SK-N-SH (cell line): Measurements from ENCODE around the gene OBSL1. TPM values are rescaled to one million over a fixed set of nuclear protein-coding genes. Genes with fewer than 3 reads are reported as not detected.
A peak's percentile ranks its signal among the peaks of the same experiment; 100 is the strongest.

ENCODE experiments used
- CTCF ChIA-PET: fragments of 300-600, 350-600 bp; formaldehyde crosslinking; extraction: SDS; loops from one replicate; lab custom pipeline; 2021; lab: Yijun Ruan, JAX
- POLR2A ChIA-PET: fragments of 350-600 bp; sonication (Branson Sonifier 250); formaldehyde crosslinking; extraction: SDS; loops from one replicate; lab custom pipeline; 2020; ENCODE audit warnings: antibody characterized with exemption, inconsistent platforms; lab: Yijun Ruan, JAX
- DNase-seq: peaks from one replicate; pipeline ENCODE4 v3.0.0; 2012
- H2AFZ ChIP-seq: fragments of 200-600 bp; sonication (generic); 2 replicates; pipeline ENCODE4 v1.8.1; 2016; ENCODE audit warnings: antibody characterized with exemption, mild to moderate bottlenecking, low read depth
- H3F3A ChIP-seq: fragments of 200-600 bp; sonication (generic); replicated peaks from 2 replicates; pipeline ENCODE3; 2016; ENCODE audit warnings: antibody characterized with exemption, mild to moderate bottlenecking; ENCODE audit not compliant: insufficient read depth
- H3K27ac ChIP-seq, 2 experiments: fragments of 200-500 bp in 1 of 2; fragments of 200-600 bp in 1 of 2; sonication (Bioruptor generic) in 1 of 2; sonication (generic), shearing (Covaris generic) in 1 of 2; 2 replicates each; pipeline versions ENCODE4 v1.5.1 to v1.6.1; 2014 to 2016; ENCODE audit warnings: low read depth in 2 of 2, inconsistent platforms in 1 of 2, low read length in 1 of 2, mild to moderate bottlenecking in 1 of 2, mixed read lengths in 1 of 2
- H3K27me3 ChIP-seq: fragments of 200-600 bp; sonication (generic), shearing (Covaris generic); 2 replicates; pipeline ENCODE4 v1.6.1; 2016; ENCODE audit warnings: mixed run types; ENCODE audit not compliant: insufficient read depth
- H3K36me3 ChIP-seq, 2 experiments: fragments of 200-500 bp in 1 of 2; fragments of 200-600 bp in 1 of 2; sonication (Bioruptor generic) in 1 of 2; sonication (generic) in 1 of 2; replicated peaks in 1 of 2; 2 replicates each; pipeline versions ENCODE3 to v1.5.1; 2014 to 2016; ENCODE audit warnings: low read length in 1 of 2, mild to moderate bottlenecking in 1 of 2; ENCODE audit not compliant: insufficient read depth in 2 of 2, control insufficient read depth in 1 of 2
- H3K4me1 ChIP-seq, 2 experiments: fragments of 200-500 bp in 1 of 2; fragments of 200-600 bp in 1 of 2; sonication (Bioruptor generic) in 1 of 2; sonication (generic), shearing (Covaris generic) in 1 of 2; 2 replicates each; pipeline versions ENCODE4 v1.5.1 to v1.6.1; 2014 to 2016; ENCODE audit warnings: low read depth in 1 of 2, low read length in 1 of 2, mixed run types in 1 of 2; ENCODE audit not compliant: insufficient read depth in 2 of 2, control insufficient read depth in 1 of 2
- H3K4me2 ChIP-seq: fragments of 200-600 bp; sonication (generic), shearing (Covaris generic); 2 replicates; pipeline ENCODE4 v1.6.1; 2017; ENCODE audit warnings: mixed run types
- H3K4me3 ChIP-seq, 2 experiments: fragments of 200-500 bp in 1 of 2; fragments of 200-600 bp in 1 of 2; sonication (Bioruptor generic) in 1 of 2; sonication (generic), shearing (Covaris generic) in 1 of 2; 2 replicates each; pipeline versions ENCODE4 v1.5.1 to v1.8.1; 2014 to 2016; ENCODE audit warnings: low read depth in 2 of 2, inconsistent platforms in 1 of 2, low read length in 1 of 2, mild to moderate bottlenecking in 1 of 2, mixed read lengths in 1 of 2, moderate library complexity in 1 of 2
- H3K79me2 ChIP-seq: fragments of 200-600 bp; sonication (generic); 2 replicates; pipeline ENCODE4 v1.8.1; 2017; ENCODE audit warnings: mild to moderate bottlenecking; ENCODE audit not compliant: insufficient read depth
- H3K9ac ChIP-seq: fragments of 200-600 bp; sonication (generic); 2 replicates; pipeline ENCODE4 v1.6.1; 2017; ENCODE audit warnings: mixed run types
- H3K9me2 ChIP-seq: fragments of 200-600 bp; sonication (generic); 2 replicates; pipeline ENCODE4 v1.6.1; 2017; ENCODE audit warnings: mixed run types
- H3K9me3 ChIP-seq: fragments of 200-600 bp; sonication (generic); 2 replicates; pipeline ENCODE4 v1.6.1; 2017; ENCODE audit warnings: mixed run types, mild to moderate bottlenecking, moderate library complexity
- H4K20me1 ChIP-seq: fragments of 200-600 bp; sonication (generic); 2 replicates; pipeline ENCODE4 v1.6.1; 2017; ENCODE audit warnings: mild to moderate bottlenecking, mixed run types; ENCODE audit not compliant: insufficient read depth
- EP300 ChIP-seq, 2 experiments: IDR thresholded peaks; 2 replicates each; pipeline versions ENCODE4 v1.4.0 to v1.6.1; 2012; ENCODE audit warnings: borderline replicate concordance in 1 of 2, low read depth in 1 of 2, low read length in 1 of 2
- EZH2phosphoT487 ChIP-seq: fragments of 200-600 bp; sonication (generic); IDR thresholded peaks from 2 replicates; pipeline ENCODE4 v1.6.1; 2017; ENCODE audit warnings: low read depth, mixed run types, mild to moderate bottlenecking, antibody characterized with exemption, moderate library complexity, borderline replicate concordance
- FOXM1 ChIP-seq: IDR thresholded peaks from 2 replicates; pipeline ENCODE4 v1.4.0; 2012; ENCODE audit warnings: low read depth, mild to moderate bottlenecking
- GABPA ChIP-seq: IDR thresholded peaks from 2 replicates; pipeline ENCODE4 v1.4.0; 2012; ENCODE audit warnings: low read depth, mild to moderate bottlenecking
- JUND ChIP-seq: IDR thresholded peaks from 2 replicates; pipeline ENCODE4 v1.4.0; 2012
- MAX ChIP-seq: IDR thresholded peaks from 2 replicates; pipeline ENCODE4 v1.4.0; 2012; ENCODE audit warnings: low read depth
- NFIC ChIP-seq: IDR thresholded peaks from 2 replicates; pipeline ENCODE4 v1.4.0; 2012; ENCODE audit warnings: borderline replicate concordance
- NRF1 ChIP-seq: IDR thresholded peaks from 2 replicates; pipeline ENCODE4 v1.6.1; 2012; ENCODE audit warnings: low read depth, mild to moderate bottlenecking, low read length
- REST ChIP-seq: IDR thresholded peaks from 2 replicates; pipeline ENCODE4 v1.6.1; 2012; ENCODE audit warnings: mild to moderate bottlenecking, low read depth, low read length, moderate library complexity
- RFX5 ChIP-seq: IDR thresholded peaks from 2 replicates; pipeline ENCODE4 v1.6.1; 2012; ENCODE audit warnings: mild to moderate bottlenecking, improper control_type of control experiment, low read length
- RXRA ChIP-seq: IDR thresholded peaks from 2 replicates; pipeline ENCODE4 v1.4.0; 2012; ENCODE audit warnings: low read depth, mild to moderate bottlenecking, borderline replicate concordance
- SMC3 ChIP-seq: IDR thresholded peaks from 2 replicates; pipeline ENCODE4 v1.6.1; 2012; ENCODE audit warnings: low read depth, low read length, improper control_type of control experiment
- TAF1 ChIP-seq: IDR thresholded peaks from 2 replicates; pipeline ENCODE4 v1.6.1; 2012; ENCODE audit warnings: low read depth, mild to moderate bottlenecking, low read length, moderate library complexity, borderline replicate concordance
- TEAD4 ChIP-seq: IDR thresholded peaks from 2 replicates; pipeline ENCODE4 v1.4.0; 2012; ENCODE audit warnings: mild to moderate bottlenecking, borderline replicate concordance; ENCODE audit not compliant: insufficient read depth
- USF2 ChIP-seq: fragments of 150-350 bp; IDR thresholded peaks from 2 replicates; pipeline ENCODE4 v1.6.1; 2017; ENCODE audit warnings: antibody characterized with exemption, low read length, low read depth, borderline replicate concordance
- YY1 ChIP-seq: IDR thresholded peaks from 2 replicates; pipeline ENCODE4 v1.4.0; 2012; ENCODE audit warnings: low read depth, mild to moderate bottlenecking
- WGBS: methylation state at CpG from one replicate; pipeline ENCODE4 v1.1.6; 2017; ENCODE audit warnings: low lambda C conversion rate; 5-methylcytosine and 5-hydroxymethylcytosine counted together
- polyA plus RNA-seq, 3 experiments: library from polyadenylated mRNA; depleted of rRNA; stranded (reverse); fragments of >200 nt; gene quantifications; 2 replicates each; pipeline ENCODE4 v1.2.3, GENCODE V29; 2012

OBSL1 gene
- polyA plus RNA-seq, 1 of the 3 experiments (the other 2 are of a cell fraction): 93.0 TPM

GRCh38 chr2:219570924-219571310 is 422 bp downstream of the OBSL1 start (continued):
- no peak for TF ChIP-seq USF2
- TF ChIP-seq EZH2phosphoT487: no peak
- TF ChIP-seq EP300 (IDR thresholded peaks at IDR 0.05; ENCODE audit: borderline replicate concordance in 1 of 2, low read depth in 1 of 2, low read length in 1 of 2): no peak
- no peak for TF ChIP-seq RFX5

- peaks cover 4% of the 10 kb centered on the region; the same call in 1 of the 2 replicates for H3K79me2 ChIP-seq
- H3K27ac ChIP-seq: peak overlapping the region in 1 of 2 experiments; percentile 76; a peak in 2 of 4 replicates
- H3K4me1 ChIP-seq: peaks cover 3 to 21% of the 10 kb centered on the region in 2 experiments; a peak in 1 of 4 replicates
- peak overlapping the region; percentile 69 for H3K9ac ChIP-seq
- no peaks in the 10 kb centered on the region for H4K20me1 ChIP-seq
- H3K36me3 ChIP-seq: peaks cover 8 to 26% of the 10 kb centered on the region in 2 experiments
- peak overlapping the region; percentile 81 for H3K4me2 ChIP-seq
- ChIA-PET CTCF (interaction anchor here (0.7 to 5.5 kb wide), 9 partner anchors 8 to 75 kb away, joined by 3 to 48 read pairs (median 9); partner anchors contain the start of gene STK11IP), POLR2A (interaction anchor here (0.6 to 3.8 kb wide), 10 partner anchors 8 to 72 kb away, joined by 3 to 56 read pairs (median 9); partner anchors contain the start of genes CHPF, STK11IP and TMEM198)
- peak overlapping the region; percentile 97; the same call in 1 of the 2 replicates for H2AFZ ChIP-seq
- TF ChIP-seq JUND (no peak), GABPA (peak; percentile 21; the same call in 1 of the 2 replicates), USF2 (no peak), FOXM1 (no peak), TEAD4 (no peak), NFIC (no peak), REST (no peak), EZH2phosphoT487 (no peak), NRF1 (peak; percentile 58), YY1 (no peak), TAF1 (no peak), MAX (0 out of 2 replicates have a peak, but pooled peaks have one; percentile 22), SMC3 (peak; percentile 15; the same call in 1 of the 2 replicates), RXRA (no peak)
- no peaks in the 10 kb centered on the region for H3K9me2 ChIP-seq
- 11% methylated on average over 21 of the region's 95 CpGs for WGBS
- H3K4me3 ChIP-seq: peak overlapping the region; percentile 65 to 82
- no peaks in the 10 kb centered on the region for H3K27me3 ChIP-seq
- DNase-seq: peak; percentile 83
- H3K9me3 ChIP-seq: no peaks in the 10 kb centered on the region
- peaks cover 6% of the 10 kb centered on the region for H3F3A ChIP-seq
These were observed 980 bp downstream of the OBSL1 start for GRCh38 chr2:219570194-219570923.
